Brain pericyte (primary cell): ENCODE measurements around the gene NAPB.

Experiments
- DNase-seq: peaks from one replicate; pipeline ENCODE4 v3.0.0-alpha.2; 2012; ENCODE audit warnings: low read depth, low spot score

NAPB gene

GRCh38 chr20:23407781-23408464, 13.4 kb downstream of the NAPB start:
- no peak for DNase-seq

GRCh38 chr20:23406880-23407279, 14.4 kb downstream of the NAPB start:
- no peak for DNase-seq

GRCh38 chr20:23404196-23404595, 17.1 kb downstream of the NAPB start:
- DNase-seq = no peak

- DNase-seq = no peak
Observed at GRCh38 chr20:23403751-23404150, 17.5 kb downstream of the NAPB start.

GRCh38 chr20:23401051-23401450, 20.2 kb downstream of the NAPB start:
- no peak for DNase-seq

- DNase-seq = no peak
Observed at GRCh38 chr20:23399568-23400241, 21.6 kb downstream of the NAPB start.

- no peak for DNase-seq
Observed at GRCh38 chr20:23397961-23398360, 23.3 kb downstream of the NAPB start.

- no peak for DNase-seq
Observed at GRCh38 chr20:23396950-23397627, 24.2 kb downstream of the NAPB start.

- DNase-seq = no peak
Observed at GRCh38 chr20:23393996-23394775, 27.1 kb downstream of the NAPB start.

GRCh38 chr20:23391707-23392310, 29.5 kb downstream of the NAPB start:
- no peak for DNase-seq

- no peak for DNase-seq
Observed at GRCh38 chr20:23390091-23390774, 31.1 kb downstream of the NAPB start.

GRCh38 chr20:23387118-23387443, 34.2 kb downstream of the NAPB start:
- no peak for DNase-seq

GRCh38 chr20:23386304-23387117, 34.8 kb downstream of the NAPB start:
- DNase-seq = no peak

GRCh38 chr20:23381876-23382275, 39.4 kb downstream of the NAPB start:
- DNase-seq = no peak

- DNase-seq = no peak
Observed at GRCh38 chr20:23379772-23380171, 41.5 kb downstream of the NAPB start.

- no peak for DNase-seq
Observed at GRCh38 chr20:23375827-23376226, 45.5 kb downstream of the NAPB start.

- DNase-seq = no peak
Observed at GRCh38 chr20:23374441-23374840, 46.8 kb downstream of the NAPB start.

- no peak for DNase-seq
Observed at GRCh38 chr20:23371496-23371895, 49.8 kb downstream of the NAPB start.

GRCh38 chr20:23370873-23371272, 50.4 kb downstream of the NAPB start:
- no peak for DNase-seq

GRCh38 chr20:23370274-23370673, 51.0 kb downstream of the NAPB start:
- no peak for DNase-seq
